Peyer's patch (tissue), 4 donors: ENCODE results near the gene SLCO3A1.

Experiments
- CTCF ChIP-seq, 6 experiments: fragments of 450-650 bp in 4 of 6; fragments of 200-600 bp in 2 of 6; sonication (generic) in 1 of 6; IDR thresholded peaks; one replicate each; pipeline ENCODE4 v1.5.1; 2017 to 2019; ENCODE audit warnings: antibody characterized with exemption in 6 of 6, mild to moderate bottlenecking in 3 of 6, moderate library complexity in 1 of 6
- POLR2A ChIP-seq, 2 donors: fragments of 450-650 bp; IDR thresholded peaks; one replicate each; pipeline ENCODE4 v1.5.1; 2017; ENCODE audit warnings: antibody characterized with exemption in 2 of 2, mild to moderate bottlenecking in 2 of 2, moderate library complexity in 2 of 2

DNA sequence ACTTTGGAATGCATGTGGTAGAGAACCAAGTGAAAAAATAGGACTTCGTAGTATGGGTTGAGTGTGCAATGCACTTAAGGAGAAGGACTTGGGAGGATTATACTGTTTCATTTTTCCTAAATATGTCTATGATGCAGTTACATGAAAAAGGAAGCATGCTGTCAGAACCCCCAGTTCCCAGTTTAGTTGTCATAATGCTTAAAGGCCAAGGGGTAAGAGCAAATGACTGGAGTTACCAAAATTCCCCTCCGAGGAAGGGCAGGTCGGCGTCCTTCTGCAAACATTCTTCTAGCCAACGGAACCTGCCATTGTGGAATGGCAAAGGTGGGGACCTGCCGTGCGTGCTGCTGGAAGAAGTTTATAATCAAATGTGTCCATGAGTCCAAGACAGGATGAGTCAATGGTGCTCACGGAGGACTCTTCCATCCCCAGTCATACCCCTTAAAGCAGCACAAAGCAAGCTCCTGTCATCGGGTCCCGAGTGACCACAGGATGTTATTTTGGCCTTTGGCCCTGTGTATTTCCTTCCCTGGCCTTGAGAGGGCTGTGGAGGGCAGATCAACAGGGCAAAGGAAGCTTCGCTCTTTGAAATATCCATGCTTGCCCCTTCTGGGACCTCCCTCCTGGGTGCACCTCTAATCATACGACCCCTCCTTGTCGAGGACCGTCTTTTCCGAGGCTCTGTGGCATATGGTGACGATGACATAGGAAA is 93.2 kb downstream of the SLCO3A1 start:
- TF ChIP-seq CTCF (IDR thresholded peaks at IDR 0.05) = no peak
- TF ChIP-seq POLR2A (IDR thresholded peaks at IDR 0.05) = no peak
